Aorta (tissue), 5 donors: ENCODE measurements around the gene ABCF2. TPM values are rescaled to one million over a fixed set of nuclear protein-coding genes. Genes with fewer than 3 reads are reported as not detected.
A peak's percentile ranks its signal among the peaks of the same experiment; 100 is the strongest.

Source experiments
- ATAC-seq: fragments of 200-7000 bp; cut with Tn5 transposase; one replicate; pipeline ENCODE4 v1.9.1; 2022; ENCODE audit warnings: moderate library complexity; ENCODE audit not compliant: low FRiP score
- DNase-seq, 2 donors: peaks; one replicate each; pipeline ENCODE4 v3.0.0-alpha.2; 2020
- H3K27ac ChIP-seq, 2 donors: one replicate each; pipeline ENCODE4 v1.5.1; 2013; ENCODE audit warnings: low read length in 2 of 2, mild to moderate bottlenecking in 2 of 2, moderate library complexity in 2 of 2, control low read depth in 1 of 2, inconsistent platforms in 1 of 2, low read depth in 1 of 2
- H3K27me3 ChIP-seq, 2 donors: one replicate each; pipeline ENCODE4 v1.6.1; 2013; ENCODE audit warnings: control low read depth in 1 of 2, low read length in 1 of 2, mild to moderate bottlenecking in 1 of 2, moderate library complexity in 1 of 2; ENCODE audit not compliant: insufficient read depth in 2 of 2, control insufficient read depth in 1 of 2
- H3K36me3 ChIP-seq, 2 donors: one replicate each; pipeline ENCODE4 v1.6.1; 2013; ENCODE audit warnings: control low read depth in 1 of 2, low read length in 1 of 2, mild to moderate bottlenecking in 1 of 2; ENCODE audit not compliant: insufficient read depth in 2 of 2, control insufficient read depth in 1 of 2
- H3K4me1 ChIP-seq, 2 donors: one replicate each; pipeline ENCODE4 v1.6.1; 2013; ENCODE audit warnings: low read length in 2 of 2, control low read depth in 1 of 2, mild to moderate bottlenecking in 1 of 2, moderate library complexity in 1 of 2; ENCODE audit not compliant: insufficient read depth in 2 of 2, control insufficient read depth in 1 of 2
- H3K4me3 ChIP-seq, 2 donors: one replicate each; pipeline ENCODE4 v1.5.1; 2013; ENCODE audit warnings: low read length in 2 of 2, control low read depth in 1 of 2, mild to moderate bottlenecking in 1 of 2
- H3K9me3 ChIP-seq: one replicate; pipeline ENCODE4 v1.6.1; 2013; ENCODE audit warnings: mild to moderate bottlenecking, low read length; ENCODE audit not compliant: control insufficient read depth
- WGBS, 2 donors: extraction: QIAGEN DNeasy Blood & Tissue Kit; methylation state at CpG; one replicate each; pipeline ENCODE4 v1.1.7; 2013; 5-methylcytosine and 5-hydroxymethylcytosine counted together
- intact Hi-C, 2 donors: fragments of 100-400 bp; cut with DNase I; formaldehyde crosslinking; loops; one replicate each; pipeline versions ENCODE4 v1.14.2 to v1.15.0; 2022
- polyA plus RNA-seq, 2 donors: library from polyadenylated mRNA; stranded (reverse); fragments of 200-250 nt; gene quantifications; one replicate each; pipeline ENCODE4 v1.2.3, GENCODE V29; 2013
- total RNA-seq, 2 donors: library from RNA; stranded (reverse); fragmentation: NEBNext Ultra II Directional; extraction: Animal tissue kit (Norgen Biotek cat#: 25700); gene quantifications; one replicate each; pipeline ENCODE4 v1.2.1, GENCODE V29; 2021
- donor health status: healthy with polysubstance abuse.
- donor health status: Bipolar disorder and iron deficiency.
- donor health status: DM: no; HTN: no; CAD: no.
- donor health status: DM: no; HTN: no; CAD: no.
- donor health status: DM: yes; HTN: yes; CAD: no.

ABCF2 gene
- total and polyA plus RNA-seq, 4 donors: 14.3 to 25.8 (median 15.9) TPM

DNA sequence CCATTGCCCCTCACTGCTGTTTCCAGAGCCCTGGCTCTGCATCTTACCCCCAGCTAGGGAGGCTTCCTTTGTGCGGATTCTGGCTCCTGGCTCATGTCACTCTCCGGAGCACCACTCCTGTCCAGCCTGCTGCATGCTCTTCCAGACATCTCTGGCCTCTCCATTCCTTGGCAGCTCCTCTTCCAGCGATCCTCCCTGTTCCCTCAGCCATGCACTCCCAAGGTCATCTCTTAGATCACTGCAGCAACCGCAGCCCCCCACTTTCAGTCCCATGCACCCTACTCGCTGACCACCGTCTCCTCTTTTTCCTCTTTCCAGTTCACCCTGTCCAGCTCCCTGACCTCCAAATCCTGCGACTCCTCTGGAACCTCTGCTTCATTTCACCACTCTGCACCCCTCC lies 28.4 kb upstream of the ABCF2 start:
- Histone ChIP-seq H3K9me3 (no peaks in the 10 kb centered on the region), H3K4me1 (no peaks in the 10 kb centered on the region), H3K27ac (no peak overlapping the region), H3K27me3 (no peaks in the 10 kb centered on the region), H3K4me3 (no peak overlapping the region), H3K36me3 (no peaks in the 10 kb centered on the region)
- intact Hi-C loops: no loop called here
- 73 to 85% methylated on average over 7 of the region's 7 CpGs for WGBS, 2 donors
- DNase-seq (no peak), ATAC-seq (no peak)

DNA sequence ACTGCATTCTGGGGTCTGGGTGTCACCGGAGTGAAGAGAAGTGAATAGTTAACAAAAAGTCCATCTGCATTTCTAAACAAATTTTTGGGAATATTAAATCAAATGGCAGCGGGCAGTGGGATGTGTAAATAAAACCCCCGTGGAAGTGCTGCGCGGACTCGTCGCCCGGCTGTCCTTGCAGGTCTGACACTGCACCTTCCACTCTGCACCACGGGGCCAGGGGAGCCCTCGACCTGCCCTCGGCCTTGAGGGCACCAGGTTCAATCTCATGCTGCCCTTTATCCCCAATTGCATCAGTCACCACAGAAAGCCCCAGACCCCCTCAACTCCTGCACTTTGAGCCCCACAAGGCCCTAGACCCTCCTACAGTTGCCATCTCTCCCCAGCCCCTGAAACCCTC lies 27.8 kb upstream of the ABCF2 start:
- 81 to 83% methylated on average over 11 of the region's 11 CpGs for WGBS, 2 donors
- no peaks in the 10 kb centered on the region for H3K36me3 ChIP-seq
- H3K4me3 ChIP-seq: no peak overlapping the region
- H3K27me3 ChIP-seq: no peaks in the 10 kb centered on the region
- no peaks in the 10 kb centered on the region for H3K4me1 ChIP-seq
- no peaks in the 10 kb centered on the region for H3K9me3 ChIP-seq
- DNase-seq: no peak
- ATAC-seq: no peak
- intact Hi-C loops: no loop called here
- H3K27ac ChIP-seq: no peak overlapping the region

DNA sequence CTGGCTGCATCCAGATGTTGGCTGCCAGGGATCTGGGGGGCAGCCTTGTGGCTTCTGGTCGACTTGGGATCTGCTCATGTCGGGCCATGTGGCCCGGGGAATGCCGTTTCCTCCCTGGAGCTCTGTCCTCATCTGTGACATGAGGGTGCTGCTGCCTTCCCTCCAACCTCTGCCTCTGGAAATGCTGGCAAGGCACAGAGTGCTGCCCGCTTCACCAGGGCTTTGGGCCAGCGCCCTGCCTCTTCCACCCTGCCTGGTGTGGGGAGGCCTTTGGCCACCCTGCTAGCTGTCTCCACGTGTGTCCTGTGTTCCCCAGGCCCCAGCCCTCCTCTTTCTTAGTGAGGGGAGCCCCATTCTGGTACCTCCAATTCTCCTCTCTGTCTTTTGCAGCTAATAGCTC lies 27.3 kb upstream of the ABCF2 start:
- Histone ChIP-seq H3K27ac (no peak overlapping the region), H3K4me3 (no peak overlapping the region), H3K4me1 (no peaks in the 10 kb centered on the region), H3K36me3 (no peaks in the 10 kb centered on the region), H3K9me3 (no peaks in the 10 kb centered on the region), H3K27me3 (no peaks in the 10 kb centered on the region)
- intact Hi-C loops: no loop called here
- DNase-seq (no peak), ATAC-seq (no peak)
- 15 to 17% methylated on average over 7 of the region's 7 CpGs for WGBS, 2 donors

DNA sequence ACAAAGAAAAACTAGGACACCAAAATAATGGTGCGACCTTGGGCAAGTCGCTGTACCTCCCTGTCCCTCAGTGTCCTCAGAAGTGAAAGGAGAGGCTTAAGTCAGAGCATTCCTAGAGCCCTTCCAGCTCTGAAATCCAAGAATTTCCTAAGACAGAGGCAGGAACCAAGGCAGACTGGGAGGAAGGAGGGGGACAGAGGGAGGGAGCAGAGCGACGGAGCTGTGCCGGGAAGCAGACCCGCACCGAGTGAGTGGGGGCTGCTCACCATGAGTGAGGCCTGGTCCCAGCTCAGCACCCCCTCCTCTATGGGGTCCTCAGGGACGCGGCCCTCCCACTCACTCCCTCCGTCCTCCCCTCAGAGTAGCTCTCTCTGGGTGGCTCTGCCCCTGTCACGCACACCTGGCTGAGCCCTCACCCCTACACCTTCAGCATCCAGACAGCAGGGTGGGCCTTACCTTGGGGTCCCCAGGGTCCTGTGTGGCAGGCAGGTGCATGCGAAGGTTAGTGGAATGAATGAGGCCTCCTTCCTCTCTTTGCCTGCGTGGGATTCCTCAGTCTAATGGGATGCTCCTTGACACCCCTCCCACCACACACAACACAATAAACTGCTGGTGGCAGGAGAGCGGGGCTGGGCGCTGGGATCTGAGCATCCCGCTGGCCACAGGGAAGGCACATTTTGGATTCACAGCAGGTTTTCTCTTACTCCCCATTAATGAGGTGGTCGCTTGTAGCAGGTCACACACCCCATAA lies 26.1 kb upstream of the ABCF2 start:
- Histone ChIP-seq H3K27ac (peak overlapping the region in 1 of 2 donors; percentile 91), H3K4me3 (no peak overlapping the region), H3K27me3 (no peaks in the 10 kb centered on the region), H3K9me3 (no peaks in the 10 kb centered on the region), H3K4me1 (no peaks in the 10 kb centered on the region), H3K36me3 (no peaks in the 10 kb centered on the region)
- ATAC-seq: peak; percentile 13
- intact Hi-C loops: loop anchor here (2.0 kb wide), 2 partner anchors 24 to 46 kb away; no protein-coding TSS in a partner anchor
- DNase-seq: no peak
- WGBS, 2 donors: 36 to 44% methylated on average over 16 to 17 of the region's 17 CpGs

DNA sequence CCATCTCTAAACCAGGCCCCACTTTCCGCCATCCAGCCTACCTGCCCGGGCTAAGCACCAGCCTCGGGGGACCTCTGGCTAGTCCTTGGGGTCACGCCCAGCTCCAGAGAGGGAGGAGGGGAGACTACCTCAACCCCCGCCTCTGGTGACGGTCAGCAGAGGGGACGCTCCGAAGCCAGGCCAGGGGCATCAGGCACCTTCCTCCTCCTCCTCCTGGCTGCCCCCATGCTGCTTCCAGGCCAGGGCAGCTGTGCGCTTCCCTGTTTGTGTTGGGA lies 25.5 kb upstream of the ABCF2 start:
- H3K9me3 ChIP-seq: no peaks in the 10 kb centered on the region
- ATAC-seq (no peak), DNase-seq (no peak)
- peak overlapping the region; percentile 72 to 82 for H3K4me3 ChIP-seq
- intact Hi-C loops: loop anchor here (2.0 kb wide), 2 partner anchors 24 to 46 kb away; no protein-coding TSS in a partner anchor
- H3K36me3 ChIP-seq: no peaks in the 10 kb centered on the region
- WGBS, 2 donors: 5 to 6% methylated on average over 6 to 9 of the region's 9 CpGs
- peak overlapping the region; percentile 62 to 91 for H3K27ac ChIP-seq
- H3K4me1 ChIP-seq: no peaks in the 10 kb centered on the region
- H3K27me3 ChIP-seq: no peaks in the 10 kb centered on the region

- Histone ChIP-seq H3K27me3 (no peaks in the 10 kb centered on the region), H3K4me3 (peak overlapping the region; percentile 72 to 82), H3K36me3 (no peaks in the 10 kb centered on the region), H3K4me1 (no peaks in the 10 kb centered on the region), H3K9me3 (no peaks in the 10 kb centered on the region), H3K27ac (peak overlapping the region; percentile 62 to 91)
- ATAC-seq (peak; percentile 68), DNase-seq (peak; percentile 78 to 91)
- WGBS, 2 donors: 0 to 1% methylated on average over 31 to 79 of the region's 79 CpGs
- intact Hi-C loops: loop anchor here (2.0 kb wide), 2 partner anchors 25 to 47 kb away; no protein-coding TSS in a partner anchor
Measured at GRCh38 chr7:151251689-151252560, 24.9 kb upstream of the ABCF2 start.

DNA sequence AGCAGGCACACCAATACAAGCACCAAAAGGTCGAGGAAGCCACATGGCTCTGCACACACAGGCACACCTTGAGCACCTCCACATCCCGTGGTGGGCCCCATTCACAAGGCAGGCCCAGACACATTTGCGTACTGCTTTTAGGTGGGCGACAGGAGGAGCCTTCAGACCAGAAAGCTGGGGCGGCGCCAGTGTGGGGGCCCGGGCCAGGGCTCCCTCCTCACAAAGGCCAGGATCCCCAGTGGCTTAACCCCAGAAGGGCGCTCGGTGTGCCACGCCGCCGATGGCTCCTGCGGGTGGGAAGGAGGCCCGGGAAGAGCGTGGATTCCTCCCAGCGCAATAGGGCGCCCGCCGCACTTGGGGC lies 24.3 kb upstream of the ABCF2 start:
- no peaks in the 10 kb centered on the region for H3K9me3 ChIP-seq
- no peak for DNase-seq
- H3K4me1 ChIP-seq: no peaks in the 10 kb centered on the region
- no peaks in the 10 kb centered on the region for H3K27me3 ChIP-seq
- H3K36me3 ChIP-seq: no peaks in the 10 kb centered on the region
- H3K27ac ChIP-seq: peak overlapping the region; percentile 61 to 62
- intact Hi-C loops: no loop called here
- ATAC-seq: no peak
- H3K4me3 ChIP-seq: peak overlapping the region; percentile 2 to 72
- WGBS, 2 donors: 0 to 2% methylated on average over 12 to 19 of the region's 19 CpGs

DNA sequence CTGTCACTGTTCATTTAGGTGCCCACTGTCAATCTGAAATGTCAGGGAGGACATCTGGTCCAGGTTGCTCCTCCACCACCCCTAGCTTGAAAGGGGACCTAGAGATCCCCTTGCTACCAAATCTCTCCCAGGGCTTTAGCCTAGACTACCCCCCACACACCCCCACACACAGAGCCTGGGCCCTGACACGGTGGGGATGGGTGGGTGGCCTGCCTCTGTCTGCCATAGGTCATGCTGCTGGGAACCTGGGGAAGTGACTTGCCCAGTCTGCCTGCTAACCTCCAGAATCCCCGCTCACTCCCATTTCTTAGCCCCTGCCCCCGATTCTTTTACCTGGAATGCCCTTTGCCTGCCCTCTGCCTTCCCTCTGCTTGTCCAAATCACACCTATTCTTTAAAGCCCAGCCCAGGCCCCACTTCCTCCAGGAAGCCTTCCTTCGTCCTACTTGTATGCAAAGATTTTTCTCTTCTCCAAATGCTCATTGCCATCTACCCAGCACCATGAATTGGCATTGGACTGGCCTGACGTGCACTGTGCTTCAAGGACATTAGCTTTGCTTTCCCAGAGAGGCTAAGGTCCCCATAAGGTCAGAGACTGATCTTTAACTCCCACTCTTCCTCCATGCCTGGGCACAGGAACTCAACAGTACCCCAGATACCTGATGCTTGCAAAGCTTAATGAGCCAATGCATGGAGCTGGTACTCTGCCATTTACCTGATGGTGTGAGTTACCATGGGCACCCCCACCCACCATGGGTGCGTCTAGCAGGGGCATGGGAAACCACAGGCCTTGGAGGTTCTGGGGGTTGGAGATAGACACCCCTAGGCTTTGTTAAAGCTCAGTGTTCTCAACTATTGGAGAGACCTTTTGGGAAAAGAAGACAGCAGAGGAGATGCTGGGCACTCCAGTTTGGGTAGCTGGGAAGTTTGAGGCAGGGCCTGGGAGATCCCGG lies 23.5 kb upstream of the ABCF2 start:
- no peaks in the 10 kb centered on the region for H3K4me1 ChIP-seq
- H3K27me3 ChIP-seq: no peaks in the 10 kb centered on the region
- WGBS, 2 donors: 37 to 41% methylated on average over 7 of the region's 7 CpGs
- no peak for ATAC-seq
- no peaks in the 10 kb centered on the region for H3K9me3 ChIP-seq
- H3K36me3 ChIP-seq: no peaks in the 10 kb centered on the region
- DNase-seq: no peak
- no peak overlapping the region for H3K4me3 ChIP-seq
- intact Hi-C loops: no loop called here
- peak overlapping the region; percentile 61 to 95 for H3K27ac ChIP-seq
